Measurements from ENCODE around the gene SEMA5A.

Gene SEMA5A

GRCh38 chr5:9168791-9169556, 376.9 kb downstream of the SEMA5A start:
- no peaks in the 10 kb centered on the region for H3K9me3 ChIP-seq (ENCODE audit: control insufficient read depth in 5 of 5, low read length in 5 of 5)
- no peak overlapping the region for H3K27ac ChIP-seq (ENCODE audit: low read depth, low read length)
- no peaks in the 10 kb centered on the region for H3K27me3 ChIP-seq (ENCODE audit: control insufficient read depth in 5 of 5, insufficient read depth in 4 of 5, low read length in 5 of 5)
- no peaks in the 10 kb centered on the region for H3K36me3 ChIP-seq (ENCODE audit: control insufficient read depth in 5 of 5, insufficient read depth in 5 of 5, low read length in 5 of 5)
- no peaks in the 10 kb centered on the region for H3K4me1 ChIP-seq (ENCODE audit: control insufficient read depth in 5 of 5, insufficient read depth in 5 of 5, low read length in 5 of 5)
- H3K4me3 ChIP-seq (ENCODE audit: low read depth in 1 of 5, low read length in 5 of 5) = no peak overlapping the region
- H3K9ac ChIP-seq (ENCODE audit: low read length in 5 of 5) = no peak overlapping the region

DNA sequence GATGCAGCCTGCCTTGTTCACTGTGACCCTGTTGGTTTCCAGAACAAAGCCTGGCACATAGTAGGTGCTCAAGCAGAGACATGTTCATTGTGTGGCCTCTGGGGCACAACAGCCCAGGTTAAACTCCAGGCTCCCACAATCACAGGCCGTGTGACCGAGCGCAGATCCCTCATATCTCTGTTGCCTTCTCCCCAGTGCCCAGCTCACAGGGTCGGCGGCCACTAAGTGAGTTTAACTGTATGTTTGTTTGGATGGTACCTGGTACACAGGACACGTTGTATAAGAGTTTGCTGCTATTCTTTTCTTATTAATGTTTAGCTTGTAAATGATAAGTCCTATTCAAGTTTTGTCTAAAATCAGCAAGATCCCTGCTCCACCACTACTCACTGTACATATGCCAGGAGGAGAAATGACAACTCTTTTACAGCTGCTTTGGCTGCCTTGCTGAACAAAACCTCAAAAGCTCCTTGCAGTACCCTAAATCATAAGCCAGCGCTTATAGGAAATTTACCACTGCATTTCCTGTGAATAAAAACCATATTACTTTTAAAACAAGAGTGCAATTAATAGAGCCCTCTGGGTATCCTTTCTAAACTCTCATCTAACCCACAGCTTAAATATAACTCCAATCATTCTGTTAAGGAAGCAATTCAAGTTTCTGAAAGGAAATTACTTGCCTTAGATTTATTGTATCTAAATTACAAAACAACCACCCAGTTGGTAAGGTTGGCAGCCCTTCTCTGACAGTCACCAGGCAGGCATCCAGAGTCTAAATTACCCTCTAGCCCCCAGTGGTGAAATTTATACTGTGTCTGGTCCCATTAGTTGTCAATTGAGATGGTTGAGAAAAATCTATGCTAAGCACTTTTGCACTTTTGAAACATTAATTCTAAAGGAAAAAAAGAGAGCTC, 379.4 kb downstream of the SEMA5A start:
- H3K27ac ChIP-seq (ENCODE audit: low read depth, low read length) = no peak overlapping the region
- H3K36me3 ChIP-seq (ENCODE audit: control insufficient read depth in 5 of 5, insufficient read depth in 5 of 5, low read length in 5 of 5) = no peaks in the 10 kb centered on the region
- H3K4me1 ChIP-seq (ENCODE audit: control insufficient read depth in 5 of 5, insufficient read depth in 5 of 5, low read length in 5 of 5) = no peaks in the 10 kb centered on the region
- no peaks in the 10 kb centered on the region for H3K27me3 ChIP-seq (ENCODE audit: control insufficient read depth in 5 of 5, insufficient read depth in 4 of 5, low read length in 5 of 5)
- H3K9me3 ChIP-seq (ENCODE audit: control insufficient read depth in 5 of 5, low read length in 5 of 5) = no peaks in the 10 kb centered on the region
- H3K9ac ChIP-seq (ENCODE audit: low read length in 5 of 5) = no peak overlapping the region
- H3K4me3 ChIP-seq (ENCODE audit: low read depth in 1 of 5, low read length in 5 of 5) = no peak overlapping the region

DNA sequence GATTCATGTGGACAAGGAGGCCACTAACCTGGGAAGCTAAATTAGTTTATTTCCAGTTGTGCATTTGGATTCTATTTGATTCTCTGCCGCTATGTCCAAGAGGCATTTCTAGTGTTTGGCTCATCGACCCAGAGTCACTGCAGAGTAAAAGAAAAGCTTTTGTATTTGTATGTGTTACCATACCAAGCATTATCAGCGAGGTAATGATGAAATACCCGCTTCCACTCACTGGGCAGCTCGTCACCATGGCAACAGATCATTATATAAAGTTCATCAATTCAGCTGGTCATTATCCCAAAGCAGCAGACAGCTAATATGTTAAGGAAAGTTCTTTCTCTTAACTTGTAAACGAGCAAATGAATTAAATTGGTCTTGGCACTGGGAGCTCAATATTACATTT, 380.3 kb downstream of the SEMA5A start:
- Histone ChIP-seq H3K27ac (ENCODE audit: low read depth, low read length) (no peak overlapping the region), H3K9me3 (ENCODE audit: control insufficient read depth in 5 of 5, low read length in 5 of 5) (no peaks in the 10 kb centered on the region), H3K9ac (ENCODE audit: low read length in 5 of 5) (no peak overlapping the region), H3K36me3 (ENCODE audit: control insufficient read depth in 5 of 5, insufficient read depth in 5 of 5, low read length in 5 of 5) (no peaks in the 10 kb centered on the region), H3K4me3 (ENCODE audit: low read depth in 1 of 5, low read length in 5 of 5) (no peak overlapping the region), H3K4me1 (ENCODE audit: control insufficient read depth in 5 of 5, insufficient read depth in 5 of 5, low read length in 5 of 5) (no peaks in the 10 kb centered on the region), H3K27me3 (ENCODE audit: control insufficient read depth in 5 of 5, insufficient read depth in 4 of 5, low read length in 5 of 5) (no peaks in the 10 kb centered on the region)

DNA sequence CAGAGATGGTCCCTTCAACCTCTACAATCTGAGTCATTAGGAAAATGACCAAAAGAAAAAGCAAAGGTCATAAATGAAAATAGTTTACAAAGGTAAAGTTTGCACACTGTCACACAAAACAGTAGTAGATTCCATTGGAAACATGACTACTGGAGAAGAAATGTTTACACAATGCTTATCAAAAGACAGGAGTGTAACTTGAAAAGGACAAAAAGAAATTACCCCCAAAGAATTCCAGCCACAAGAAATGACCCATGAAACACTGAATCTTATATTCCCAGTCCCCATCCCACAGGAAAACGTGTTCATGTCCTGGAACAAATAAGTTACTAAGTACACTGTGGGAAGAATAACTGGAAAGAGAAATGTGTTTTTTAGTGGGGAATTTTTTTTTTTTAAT, 385.1 kb downstream of the SEMA5A start:
- no peaks in the 10 kb centered on the region for H3K36me3 ChIP-seq (ENCODE audit: control insufficient read depth in 5 of 5, insufficient read depth in 5 of 5, low read length in 5 of 5)
- H3K4me3 ChIP-seq (ENCODE audit: low read depth in 1 of 5, low read length in 5 of 5) = no peak overlapping the region
- H3K9me3 ChIP-seq (ENCODE audit: control insufficient read depth in 5 of 5, low read length in 5 of 5) = no peaks in the 10 kb centered on the region
- H3K9ac ChIP-seq (ENCODE audit: low read length in 5 of 5) = no peak overlapping the region
- no peaks in the 10 kb centered on the region for H3K4me1 ChIP-seq (ENCODE audit: control insufficient read depth in 5 of 5, insufficient read depth in 5 of 5, low read length in 5 of 5)
- H3K27ac ChIP-seq (ENCODE audit: low read depth, low read length) = no peak overlapping the region
- H3K27me3 ChIP-seq (ENCODE audit: control insufficient read depth in 5 of 5, insufficient read depth in 4 of 5, low read length in 5 of 5) = no peaks in the 10 kb centered on the region

- Histone ChIP-seq H3K27me3 (ENCODE audit: control insufficient read depth in 5 of 5, insufficient read depth in 4 of 5, low read length in 5 of 5) (no peaks in the 10 kb centered on the region), H3K36me3 (ENCODE audit: control insufficient read depth in 5 of 5, insufficient read depth in 5 of 5, low read length in 5 of 5) (no peaks in the 10 kb centered on the region), H3K9me3 (ENCODE audit: control insufficient read depth in 5 of 5, low read length in 5 of 5) (no peaks in the 10 kb centered on the region), H3K9ac (ENCODE audit: low read length in 5 of 5) (no peak overlapping the region), H3K4me1 (ENCODE audit: control insufficient read depth in 5 of 5, insufficient read depth in 5 of 5, low read length in 5 of 5) (no peaks in the 10 kb centered on the region), H3K27ac (ENCODE audit: low read depth, low read length) (no peak overlapping the region), H3K4me3 (ENCODE audit: low read depth in 1 of 5, low read length in 5 of 5) (no peak overlapping the region)
Observed at GRCh38 chr5:9157811-9158210, 388.1 kb downstream of the SEMA5A start.

DNA sequence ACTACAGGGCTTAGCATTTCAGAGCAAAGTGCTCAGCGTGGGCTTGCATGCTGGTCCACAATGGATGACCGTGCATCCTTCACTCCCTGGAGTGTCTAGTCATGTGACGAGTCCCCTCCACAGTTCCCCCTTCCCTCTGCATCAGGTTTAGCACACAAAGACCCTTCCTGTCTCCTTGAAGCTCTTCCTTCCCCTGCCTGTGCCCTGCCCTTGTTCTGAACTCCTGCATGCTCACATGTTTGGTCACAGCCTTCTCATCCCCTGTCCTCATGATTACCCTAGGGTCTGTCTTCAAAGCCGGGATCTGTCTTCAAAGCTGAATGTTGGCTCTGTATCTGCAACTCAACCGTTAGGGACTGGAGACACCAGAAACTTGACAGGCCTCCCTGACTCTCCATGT, 388.9 kb downstream of the SEMA5A start:
- H3K4me1 ChIP-seq (ENCODE audit: control insufficient read depth in 5 of 5, insufficient read depth in 5 of 5, low read length in 5 of 5) = no peaks in the 10 kb centered on the region
- H3K36me3 ChIP-seq (ENCODE audit: control insufficient read depth in 5 of 5, insufficient read depth in 5 of 5, low read length in 5 of 5) = no peaks in the 10 kb centered on the region
- no peak overlapping the region for H3K9ac ChIP-seq (ENCODE audit: low read length in 5 of 5)
- H3K9me3 ChIP-seq (ENCODE audit: control insufficient read depth in 5 of 5, low read length in 5 of 5) = no peaks in the 10 kb centered on the region
- no peak overlapping the region for H3K4me3 ChIP-seq (ENCODE audit: low read depth in 1 of 5, low read length in 5 of 5)
- no peak overlapping the region for H3K27ac ChIP-seq (ENCODE audit: low read depth, low read length)
- no peaks in the 10 kb centered on the region for H3K27me3 ChIP-seq (ENCODE audit: control insufficient read depth in 5 of 5, insufficient read depth in 4 of 5, low read length in 5 of 5)

- Histone ChIP-seq H3K4me1 (ENCODE audit: control insufficient read depth in 5 of 5, insufficient read depth in 5 of 5, low read length in 5 of 5) (no peaks in the 10 kb centered on the region), H3K9ac (ENCODE audit: low read length in 5 of 5) (no peak overlapping the region), H3K4me3 (ENCODE audit: low read depth in 1 of 5, low read length in 5 of 5) (no peak overlapping the region), H3K9me3 (ENCODE audit: control insufficient read depth in 5 of 5, low read length in 5 of 5) (no peaks in the 10 kb centered on the region), H3K36me3 (ENCODE audit: control insufficient read depth in 5 of 5, insufficient read depth in 5 of 5, low read length in 5 of 5) (no peaks in the 10 kb centered on the region), H3K27ac (ENCODE audit: low read depth, low read length) (no peak overlapping the region), H3K27me3 (ENCODE audit: control insufficient read depth in 5 of 5, insufficient read depth in 4 of 5, low read length in 5 of 5) (no peaks in the 10 kb centered on the region)
Observed at GRCh38 chr5:9156282-9156681, 389.6 kb downstream of the SEMA5A start.

DNA sequence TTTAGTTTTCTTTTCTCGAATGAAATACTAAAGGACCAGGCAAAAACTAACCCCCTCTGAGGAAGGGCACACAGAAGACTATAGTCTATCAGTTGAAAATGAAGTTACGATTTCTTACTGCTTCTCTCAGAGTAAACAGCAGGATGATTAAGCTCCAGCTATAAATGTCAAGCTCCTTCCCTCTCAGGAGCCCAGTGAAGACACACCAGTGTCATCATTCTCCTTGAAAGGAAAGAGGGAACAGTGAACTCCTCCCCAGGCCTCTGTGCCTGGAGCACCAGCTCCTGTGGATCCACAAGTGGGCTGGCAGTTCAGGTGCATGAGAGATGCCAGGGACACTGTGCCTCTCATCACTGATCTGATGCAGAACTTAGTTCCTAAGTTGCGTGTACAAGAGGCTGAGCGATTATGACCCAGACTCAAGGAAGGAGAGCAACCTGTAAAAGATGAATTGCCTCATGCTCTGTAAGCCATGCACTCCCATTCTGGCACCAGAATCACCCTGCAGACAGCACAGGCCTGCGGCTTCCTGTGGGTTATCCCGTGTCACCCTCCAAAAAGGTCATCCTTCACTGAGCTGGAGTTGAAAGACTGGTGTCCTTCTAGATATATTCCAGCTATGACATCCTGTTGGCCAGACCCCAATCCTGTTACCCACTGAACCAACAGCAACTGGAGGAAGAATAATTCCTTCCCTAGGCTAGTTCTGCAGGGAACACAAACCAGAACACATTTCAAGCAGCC, 394.0 kb downstream of the SEMA5A start:
- H3K36me3 ChIP-seq (ENCODE audit: control insufficient read depth in 5 of 5, insufficient read depth in 5 of 5, low read length in 5 of 5) = no peaks in the 10 kb centered on the region
- no peaks in the 10 kb centered on the region for H3K4me1 ChIP-seq (ENCODE audit: control insufficient read depth in 5 of 5, insufficient read depth in 5 of 5, low read length in 5 of 5)
- H3K4me3 ChIP-seq (ENCODE audit: low read depth in 1 of 5, low read length in 5 of 5) = no peak overlapping the region
- no peak overlapping the region for H3K27ac ChIP-seq (ENCODE audit: low read depth, low read length)
- no peaks in the 10 kb centered on the region for H3K9me3 ChIP-seq (ENCODE audit: control insufficient read depth in 5 of 5, low read length in 5 of 5)
- H3K9ac ChIP-seq (ENCODE audit: low read length in 5 of 5) = no peak overlapping the region
- H3K27me3 ChIP-seq (ENCODE audit: control insufficient read depth in 5 of 5, insufficient read depth in 4 of 5, low read length in 5 of 5) = no peaks in the 10 kb centered on the region

DNA sequence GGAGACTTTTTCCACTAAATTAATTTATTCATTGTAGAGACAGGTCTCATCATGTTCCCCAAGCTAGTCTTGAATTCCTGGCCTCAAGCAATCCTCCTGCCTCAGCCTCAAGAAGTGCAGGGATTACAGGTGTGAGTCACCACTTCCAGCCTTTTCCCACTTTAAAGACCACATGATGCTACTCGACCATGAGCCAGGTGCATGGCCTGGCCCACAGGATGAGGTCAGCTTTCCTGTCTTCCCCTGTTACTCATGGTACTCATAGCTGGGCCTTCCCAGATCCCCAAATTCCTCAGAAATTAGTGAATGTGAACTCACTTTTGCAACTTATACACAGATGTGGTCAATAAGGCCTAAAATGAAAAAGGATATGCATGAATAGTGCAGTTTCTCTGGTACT, 395.9 kb downstream of the SEMA5A start:
- Histone ChIP-seq H3K4me3 (ENCODE audit: low read depth in 1 of 5, low read length in 5 of 5) (no peak overlapping the region), H3K27ac (ENCODE audit: low read depth, low read length) (no peak overlapping the region), H3K9me3 (ENCODE audit: control insufficient read depth in 5 of 5, low read length in 5 of 5) (peaks cover 0 to 3% (median 0%) of the 10 kb centered on the region in 5 donors), H3K4me1 (ENCODE audit: control insufficient read depth in 5 of 5, insufficient read depth in 5 of 5, low read length in 5 of 5) (no peaks in the 10 kb centered on the region), H3K36me3 (ENCODE audit: control insufficient read depth in 5 of 5, insufficient read depth in 5 of 5, low read length in 5 of 5) (no peaks in the 10 kb centered on the region), H3K27me3 (ENCODE audit: control insufficient read depth in 5 of 5, insufficient read depth in 4 of 5, low read length in 5 of 5) (no peaks in the 10 kb centered on the region), H3K9ac (ENCODE audit: low read length in 5 of 5) (no peak overlapping the region)

DNA sequence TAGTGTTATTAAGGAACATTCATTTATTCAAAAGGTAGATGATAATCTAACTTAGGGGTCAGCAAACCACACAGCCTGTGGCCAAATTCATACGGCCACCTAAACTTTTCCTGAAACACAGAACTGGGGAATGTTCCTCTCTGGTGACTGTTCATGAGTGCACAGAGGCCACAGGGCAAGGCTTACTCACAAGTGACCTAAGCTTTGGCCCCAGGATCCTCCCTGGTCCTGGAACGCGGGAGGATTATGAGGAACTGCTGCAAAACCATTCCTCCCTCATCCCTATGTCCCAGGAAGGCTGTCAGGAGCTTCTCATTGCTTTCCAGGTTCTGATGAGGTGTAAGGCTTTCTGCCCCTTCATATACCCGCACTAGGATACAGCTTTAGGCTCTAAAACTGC, 397.6 kb downstream of the SEMA5A start:
- Histone ChIP-seq H3K36me3 (ENCODE audit: control insufficient read depth in 5 of 5, insufficient read depth in 5 of 5, low read length in 5 of 5) (no peaks in the 10 kb centered on the region), H3K4me3 (ENCODE audit: low read depth in 1 of 5, low read length in 5 of 5) (no peak overlapping the region), H3K27ac (ENCODE audit: low read depth, low read length) (no peak overlapping the region), H3K9me3 (ENCODE audit: control insufficient read depth in 5 of 5, low read length in 5 of 5) (peaks cover 0 to 10% (median 5%) of the 10 kb centered on the region in 5 donors), H3K4me1 (ENCODE audit: control insufficient read depth in 5 of 5, insufficient read depth in 5 of 5, low read length in 5 of 5) (no peaks in the 10 kb centered on the region), H3K9ac (ENCODE audit: low read length in 5 of 5) (no peak overlapping the region), H3K27me3 (ENCODE audit: control insufficient read depth in 5 of 5, insufficient read depth in 4 of 5, low read length in 5 of 5) (no peaks in the 10 kb centered on the region)
